WTC11 (cell line): ENCODE measurements around the gene SLC38A3. TPM values are rescaled to one million over a fixed set of nuclear protein-coding genes. Genes with fewer than 3 reads are reported as not detected.
A peak's percentile ranks its signal among the peaks of the same experiment; 100 is the strongest.

Source experiments
- ATAC-seq: fragments of 200-7000 bp; cut with Tn5 transposase; 2 replicates; pipeline ENCODE4 v1.10.0; 2021; ENCODE audit warnings: mild to moderate bottlenecking, moderate library complexity
- CTCF ChIA-PET: fragments of 300-600 bp; sonication (Branson Sonifier 250); formaldehyde crosslinking; loops from one replicate; lab custom pipeline; 2021; ENCODE audit warnings: antibody characterized with exemption; lab: Charles Lee
- POLR2A ChIA-PET: fragments of 350-600 bp; sonication (Branson Sonifier 250); formaldehyde crosslinking; loops from one replicate; lab custom pipeline; 2021; ENCODE audit warnings: antibody characterized with exemption; lab: Charles Lee
- DNase-seq: peaks from one replicate; pipeline ENCODE4 v3.0.0; 2021; ENCODE audit warnings: low spot score
- H3K27ac Mint-ChIP-seq: 2 replicates; pipeline ENCODE4 v1.8.0; 2021; ENCODE audit warnings: mixed read lengths
- H3K27me3 Mint-ChIP-seq: 2 replicates; pipeline ENCODE4 v1.8.0; 2021; ENCODE audit warnings: low read depth, mild to moderate bottlenecking, moderate library complexity, mixed read lengths
- H3K36me3 Mint-ChIP-seq: 2 replicates; pipeline ENCODE4 v1.8.0; 2021; ENCODE audit warnings: mixed read lengths
- H3K4me1 Mint-ChIP-seq: 2 replicates; pipeline ENCODE4 v1.8.0; 2022; ENCODE audit warnings: mixed read lengths
- H3K4me3 Mint-ChIP-seq: 2 replicates; pipeline ENCODE4 v1.8.0; 2021; ENCODE audit warnings: mild to moderate bottlenecking, moderate library complexity, mixed read lengths
- H3K9me3 Mint-ChIP-seq: 2 replicates; pipeline ENCODE4 v1.8.0; 2021; ENCODE audit warnings: mixed read lengths
- ATF2 ChIP-seq: sonication (generic); formaldehyde crosslinking; IDR thresholded peaks from 2 replicates; pipeline ENCODE4 v1.8.1; 2022; ENCODE audit warnings: low read depth, missing genetic modification reagents, borderline replicate concordance
- CDX4 ChIP-seq: fragments of 250-450 bp; sonication (Bioruptor Pico); IDR thresholded peaks from 2 replicates; pipeline ENCODE4 v1.9.0; 2021; ENCODE audit warnings: moderate library complexity, mild to moderate bottlenecking, inconsistent platforms, borderline replicate concordance
- CREB1 ChIP-seq: sonication (generic); formaldehyde crosslinking; IDR thresholded peaks from 2 replicates; pipeline ENCODE4 v1.8.0; 2023; ENCODE audit warnings: mild to moderate bottlenecking, missing genetic modification reagents
- CTCF ChIP-seq: fragments of 200-600 bp; IDR thresholded peaks from 2 replicates; pipeline ENCODE4 v1.8.0; 2022; ENCODE audit warnings: antibody characterized with exemption
- E2F4 ChIP-seq: sonication (generic); formaldehyde crosslinking; IDR thresholded peaks from 2 replicates; pipeline ENCODE4 v1.8.1; 2022; ENCODE audit warnings: low read depth, mild to moderate bottlenecking, moderate library complexity, missing genetic modification reagents, borderline replicate concordance
- EMX1 ChIP-seq: fragments of 250-450 bp; sonication (Bioruptor Pico); IDR thresholded peaks from 2 replicates; pipeline ENCODE4 v1.8.0; 2021; ENCODE audit warnings: mild to moderate bottlenecking
- FOXK1 ChIP-seq: sonication (generic); formaldehyde crosslinking; IDR thresholded peaks from 2 replicates; pipeline ENCODE4 v1.8.0; 2022; ENCODE audit warnings: mild to moderate bottlenecking, moderate library complexity, missing genetic modification reagents
- IRF2 ChIP-seq: sonication (generic); formaldehyde crosslinking; IDR thresholded peaks from 2 replicates; pipeline ENCODE4 v1.8.0; 2022; ENCODE audit warnings: low read depth, missing genetic modification reagents, borderline replicate concordance
- KAT7 ChIP-seq: sonication (generic); formaldehyde crosslinking; IDR thresholded peaks from 2 replicates; pipeline ENCODE4 v1.8.1; 2023; ENCODE audit warnings: missing genetic modification reagents, mild to moderate bottlenecking, borderline replicate concordance
- MAX ChIP-seq: sonication (generic); formaldehyde crosslinking; IDR thresholded peaks from 2 replicates; pipeline ENCODE4 v1.8.0; 2022; ENCODE audit warnings: mild to moderate bottlenecking, missing genetic modification reagents
- MXD4 ChIP-seq: fragments of 250-450 bp; sonication (Bioruptor Pico); IDR thresholded peaks from 2 replicates; pipeline ENCODE4 v1.8.0; 2021; ENCODE audit warnings: mild to moderate bottlenecking, moderate library complexity, borderline replicate concordance
- MYBL2 ChIP-seq: sonication (generic); formaldehyde crosslinking; IDR thresholded peaks from 2 replicates; pipeline ENCODE4 v1.8.1; 2023; ENCODE audit warnings: mild to moderate bottlenecking, moderate library complexity, missing genetic modification reagents
- PRRX2 ChIP-seq: fragments of 250-450 bp; sonication (Bioruptor Pico); IDR thresholded peaks from 2 replicates; pipeline ENCODE4 v1.8.0; 2021; ENCODE audit warnings: mild to moderate bottlenecking
- STAT6 ChIP-seq: sonication (generic); formaldehyde crosslinking; conservative IDR thresholded peaks from 2 replicates; pipeline ENCODE4 v1.8.1; 2023; ENCODE audit warnings: mild to moderate bottlenecking, low read depth, missing genetic modification reagents, moderate library complexity
- TCF7 ChIP-seq: sonication (generic); formaldehyde crosslinking; IDR thresholded peaks from 2 replicates; pipeline ENCODE4 v1.8.0; 2022; ENCODE audit warnings: mild to moderate bottlenecking, low read depth, missing genetic modification reagents, moderate library complexity
- TEAD1 ChIP-seq: sonication (generic); formaldehyde crosslinking; IDR thresholded peaks from 2 replicates; pipeline ENCODE4 v1.8.0; 2022; ENCODE audit warnings: mild to moderate bottlenecking, missing genetic modification reagents
- ZNF219 ChIP-seq: sonication (generic); formaldehyde crosslinking; IDR thresholded peaks from 2 replicates; pipeline ENCODE4 v1.8.0; 2023; ENCODE audit warnings: missing genetic modification reagents, mild to moderate bottlenecking, borderline replicate concordance
- ZNF423 ChIP-seq: fragments of 250-450 bp; sonication (Bioruptor Pico); IDR thresholded peaks from 2 replicates; pipeline ENCODE4 v2.1.2; 2022; ENCODE audit warnings: mild to moderate bottlenecking, moderate library complexity
- ZNF532 ChIP-seq: fragments of 250-450 bp; sonication (Bioruptor Pico); IDR thresholded peaks from 2 replicates; pipeline ENCODE4 v1.9.0; 2021; ENCODE audit warnings: mild to moderate bottlenecking, borderline replicate concordance
- ZNF671 ChIP-seq: fragments of 250-450 bp; sonication (Bioruptor Pico); IDR thresholded peaks from 2 replicates; pipeline ENCODE4 v1.8.0; 2021; ENCODE audit warnings: mild to moderate bottlenecking
- total RNA-seq: library from RNA; stranded (reverse); gene quantifications from 3 replicates; pipeline ENCODE4 v1.2.3, GENCODE V29; 2021

SLC38A3 gene
- total RNA-seq, 1 experiment from 2014 or later: 0.90 TPM

- H3K4me3 Mint-ChIP-seq: no peak overlapping the region
- DNase-seq: peak; percentile 82
- no peaks in the 10 kb centered on the region for H3K27me3 Mint-ChIP-seq
- ChIA-PET POLR2A (no interaction called here), CTCF (interaction anchor here (0.6 to 7.6 kb wide), 14 partner anchors 8 to 80 kb away, joined by 3 to 151 read pairs (median 9); partner anchors contain the start of gene GNAI2)
- peak; percentile 45; the same call in 1 of the 2 replicates for TF ChIP-seq CREB1 (CRISPR knock-in tag)
- 0 out of 2 replicates have a peak, but pooled peaks have one; percentile 29 for TF ChIP-seq MAX
- TF ChIP-seq TEAD1: no peak
- no peak for TF ChIP-seq EMX1 (CRISPR knock-in tag)
- no peak for TF ChIP-seq PRRX2
- TF ChIP-seq CTCF: peak; percentile 56
- no peak for TF ChIP-seq IRF2 (CRISPR knock-in tag)
- TF ChIP-seq KAT7 (CRISPR knock-in tag): no peak
- TF ChIP-seq STAT6: no peak
- no peak for TF ChIP-seq ZNF423 (CRISPR knock-in tag)
- no peak for TF ChIP-seq MYBL2 (CRISPR knock-in tag)
- no peak for TF ChIP-seq ZNF532
- TF ChIP-seq, all 79 proteins: peak for 3
- peaks cover 27% of the 10 kb centered on the region for H3K4me1 Mint-ChIP-seq
- no peaks in the 10 kb centered on the region for H3K9me3 Mint-ChIP-seq
- H3K36me3 Mint-ChIP-seq: peaks cover 22% of the 10 kb centered on the region
- 0 out of 2 replicates have a peak overlapping the region, but pooled peaks have one; percentile 47 for H3K27ac Mint-ChIP-seq
- peak; percentile 22; the same call in 1 of the 2 replicates for ATAC-seq
Observed at GRCh38 chr3:50256978-50257890, 52.2 kb downstream of the SLC38A3 start.

GRCh38 chr3:50258029-50258680 lies 53.1 kb downstream of the SLC38A3 start:
- peaks cover 27% of the 10 kb centered on the region for H3K4me1 Mint-ChIP-seq
- POLR2A ChIA-PET: interaction anchor here (0.7 kb wide), 1 partner anchor 1717 kb away, joined by 3 read pairs; the partner anchor contains the start of gene ABHD14A
- H3K9me3 Mint-ChIP-seq: no peaks in the 10 kb centered on the region
- ATAC-seq (no peak), DNase-seq (no peak)
- CTCF ChIA-PET: interaction anchor here (0.6 to 7.6 kb wide), 10 partner anchors 9 to 153 kb away, joined by 3 to 151 read pairs (median 33); partner anchors contain the start of gene SEMA3B
- peaks cover 22% of the 10 kb centered on the region for H3K36me3 Mint-ChIP-seq
- no peak overlapping the region for H3K27ac Mint-ChIP-seq
- no peaks in the 10 kb centered on the region for H3K27me3 Mint-ChIP-seq
- no peak overlapping the region for H3K4me3 Mint-ChIP-seq
- TF ChIP-seq IRF2 (CRISPR knock-in tag) (no peak), TCF7 (no peak), CDX4 (CRISPR knock-in tag) (no peak), E2F4 (CRISPR knock-in tag) (no peak), ZNF219 (CRISPR knock-in tag) (no peak), MXD4 (CRISPR knock-in tag) (no peak), ZNF671 (no peak), ATF2 (CRISPR knock-in tag) (no peak), FOXK1 (CRISPR knock-in tag) (no peak)
